ENCODE results near the gene ENAH. TPM values are rescaled to one million over a fixed set of nuclear protein-coding genes. Genes with fewer than 3 reads are reported as not detected.

ENAH gene
- polyA plus RNA-seq, 4 donors: 71.9 to 137 (median 109) TPM

- no peak for DNase-seq (ENCODE audit: low read depth in 4 of 4, low spot score in 3 of 4)
Measured at GRCh38 chr1:225610539-225610938, 42.4 kb downstream of the ENAH start.

DNA sequence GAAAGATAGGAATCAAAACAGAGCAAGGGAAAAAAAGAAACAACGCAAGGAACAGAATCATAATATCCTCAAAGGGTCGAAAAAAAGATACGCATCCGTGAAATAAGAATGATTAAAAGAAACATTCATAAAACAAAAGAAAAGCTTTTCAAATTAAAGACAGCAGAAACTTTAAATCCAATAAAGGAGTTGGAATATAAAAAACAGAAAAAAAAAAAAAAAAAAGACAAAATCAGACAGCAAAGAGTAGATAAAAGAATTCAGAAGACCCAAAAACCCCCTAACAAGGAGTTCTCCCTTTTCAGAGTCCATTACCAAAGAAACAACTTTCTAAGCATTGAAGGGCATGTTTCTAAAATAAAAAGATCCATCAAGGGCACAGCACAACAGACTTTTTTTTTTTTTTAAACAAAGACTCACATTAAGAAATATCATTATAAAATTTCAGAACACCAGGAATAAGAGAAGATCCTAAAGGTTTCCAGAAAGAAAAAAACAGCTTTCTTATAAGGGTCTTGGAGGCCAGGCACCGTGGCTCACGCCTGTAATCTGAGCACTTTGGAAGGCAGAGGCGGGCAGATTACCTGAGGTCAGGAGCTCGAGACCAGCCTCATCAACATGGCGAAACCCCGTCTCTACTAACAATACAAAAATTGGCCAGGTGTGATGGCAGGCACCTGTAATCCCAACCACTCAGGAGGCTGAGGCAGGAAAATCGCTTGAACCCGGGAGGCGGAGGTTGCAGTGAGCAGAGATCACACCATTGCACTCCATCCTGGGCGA, 44.7 kb downstream of the ENAH start:
- no peak for DNase-seq (ENCODE audit: low read depth in 4 of 4, low spot score in 3 of 4)

GRCh38 chr1:225607355-225607754, 45.6 kb downstream of the ENAH start:
- DNase-seq (ENCODE audit: low read depth in 4 of 4, low spot score in 3 of 4): no peak

GRCh38 chr1:225603538-225604354, 49.2 kb downstream of the ENAH start:
- DNase-seq (ENCODE audit: low read depth in 4 of 4, low spot score in 3 of 4): no peak

- DNase-seq (ENCODE audit: low read depth in 4 of 4, low spot score in 3 of 4): no peak
Measured at GRCh38 chr1:225602590-225603206, 50.2 kb downstream of the ENAH start.

- no peak for DNase-seq (ENCODE audit: low read depth in 4 of 4, low spot score in 3 of 4)
Measured at GRCh38 chr1:225601902-225602589, 50.9 kb downstream of the ENAH start.

- no peak for DNase-seq (ENCODE audit: low read depth in 4 of 4, low spot score in 3 of 4)
Measured at GRCh38 chr1:225598847-225599246, 54.1 kb downstream of the ENAH start.

DNA sequence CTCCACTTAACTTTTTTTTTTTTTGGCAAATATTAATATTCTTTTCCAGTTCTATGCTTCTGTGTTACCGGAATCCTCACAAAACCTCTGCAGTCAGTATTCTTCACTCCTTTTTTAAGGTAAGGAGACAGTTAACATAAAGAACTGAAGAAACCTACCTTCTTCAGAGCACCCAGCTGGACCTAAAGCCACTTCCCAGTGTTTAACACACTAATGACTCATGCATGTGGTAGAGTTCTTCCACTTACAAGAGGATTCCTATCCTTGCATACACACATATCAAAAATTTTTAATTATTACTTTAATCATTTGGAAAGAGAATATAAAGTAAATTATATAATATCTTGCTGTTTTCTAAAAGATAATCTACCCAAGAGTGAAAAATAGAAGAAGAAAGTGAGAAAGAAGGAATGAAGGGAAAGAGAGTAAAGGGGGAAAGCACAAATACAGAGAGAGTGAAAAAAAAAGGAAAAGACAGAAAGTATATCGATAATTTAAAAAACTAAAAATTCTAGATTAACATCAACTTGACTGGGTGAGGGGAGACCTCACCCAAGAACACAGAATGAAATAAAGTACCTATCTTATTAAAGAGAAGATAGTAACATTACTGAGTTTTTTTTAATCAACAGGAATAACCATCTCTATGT, 54.9 kb downstream of the ENAH start:
- no peak for DNase-seq (ENCODE audit: low read depth in 4 of 4, low spot score in 3 of 4)

- DNase-seq (ENCODE audit: low read depth in 4 of 4, low spot score in 3 of 4): no peak
Measured at GRCh38 chr1:225596736-225597135, 56.2 kb downstream of the ENAH start.

GRCh38 chr1:225595974-225596551, 56.9 kb downstream of the ENAH start:
- DNase-seq (ENCODE audit: low read depth in 4 of 4, low spot score in 3 of 4): no peak

GRCh38 chr1:225595452-225595851, 57.5 kb downstream of the ENAH start:
- no peak for DNase-seq (ENCODE audit: low read depth in 4 of 4, low spot score in 3 of 4)

DNA sequence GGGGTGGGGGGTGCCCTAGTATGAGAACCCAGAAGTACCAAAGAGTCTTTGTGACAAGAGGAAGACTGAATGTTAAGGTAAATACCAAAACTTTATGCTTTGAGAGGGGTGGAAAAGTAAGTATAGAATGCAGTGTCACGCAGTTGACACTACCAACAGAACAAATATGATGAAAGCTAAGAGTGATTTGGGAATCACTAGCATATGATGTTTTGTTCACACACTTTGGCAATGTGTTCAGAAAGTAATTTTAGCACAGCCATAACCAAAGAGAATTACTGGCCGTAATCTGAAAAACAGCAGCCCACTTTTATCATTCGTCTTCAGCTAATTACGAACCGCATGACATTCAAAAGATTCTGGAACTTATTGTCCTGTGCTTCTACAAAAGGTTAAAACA, 59.5 kb downstream of the ENAH start:
- no peak for DNase-seq (ENCODE audit: low read depth in 4 of 4, low spot score in 3 of 4)

GRCh38 chr1:225592362-225593025, 60.4 kb downstream of the ENAH start:
- no peak for DNase-seq (ENCODE audit: low read depth in 4 of 4, low spot score in 3 of 4)

DNA sequence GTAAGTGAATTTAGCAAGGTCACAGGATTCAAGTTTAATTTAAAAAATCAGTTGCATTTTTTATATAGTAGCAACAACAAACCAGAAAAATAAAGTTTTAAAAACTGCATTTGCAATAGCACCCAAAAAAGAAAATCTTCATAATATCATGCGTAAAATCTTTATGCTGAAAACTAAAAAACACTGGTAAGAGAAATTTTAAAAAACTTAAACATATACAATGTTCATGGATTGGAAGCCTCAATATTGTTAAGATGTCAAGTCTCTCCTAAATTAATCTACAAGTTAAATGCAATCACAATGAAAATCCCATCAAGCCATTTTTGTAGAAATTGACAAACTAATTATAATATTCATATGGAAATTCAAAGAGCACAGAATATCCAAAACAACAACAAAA, 65.6 kb downstream of the ENAH start:
- no peak for DNase-seq (ENCODE audit: low read depth in 4 of 4, low spot score in 3 of 4)

- DNase-seq (ENCODE audit: low read depth in 4 of 4, low spot score in 3 of 4): no peak
Measured at GRCh38 chr1:225581186-225581585, 71.7 kb downstream of the ENAH start.

DNA sequence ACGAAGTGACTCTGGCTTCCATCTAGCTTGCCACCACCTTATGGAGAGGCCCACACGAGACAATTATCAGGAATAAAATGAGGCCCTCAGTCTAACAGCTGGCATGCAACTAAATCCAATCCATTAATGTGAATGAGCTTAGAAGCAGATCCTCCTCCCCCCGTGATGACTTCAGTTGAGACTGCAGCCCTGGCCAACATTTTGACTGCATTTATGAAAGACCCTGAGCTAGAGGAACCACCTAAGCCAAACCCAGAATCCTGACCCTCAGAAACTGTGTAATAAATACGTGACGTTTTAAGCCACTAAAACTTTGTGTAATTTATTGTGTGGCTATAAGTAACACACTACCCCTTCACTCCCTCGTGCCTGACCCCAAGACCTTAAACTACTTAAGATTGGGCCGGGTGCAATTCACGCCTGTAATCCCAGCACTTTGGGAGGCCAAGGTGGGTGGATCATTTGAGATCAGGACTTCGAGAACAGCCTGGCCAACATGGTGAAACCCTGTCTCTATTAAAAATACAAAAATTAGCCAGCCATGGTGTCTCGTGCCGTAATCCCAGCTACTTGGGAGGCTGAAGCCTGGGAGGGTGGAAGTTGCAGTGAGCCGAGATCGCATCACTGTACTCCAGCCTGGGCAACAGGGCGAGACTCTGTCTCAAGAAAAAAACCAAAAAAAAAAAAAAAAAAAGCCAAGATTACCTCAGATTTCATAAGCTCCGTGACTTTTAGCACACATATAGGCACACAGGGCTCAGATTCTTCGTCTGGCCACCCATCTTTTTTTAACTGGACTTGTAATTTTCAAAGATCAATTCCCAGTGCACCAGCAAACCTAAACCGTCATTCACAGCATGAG, 72.5 kb downstream of the ENAH start:
- DNase-seq (ENCODE audit: low read depth in 4 of 4, low spot score in 3 of 4): no peak

DNA sequence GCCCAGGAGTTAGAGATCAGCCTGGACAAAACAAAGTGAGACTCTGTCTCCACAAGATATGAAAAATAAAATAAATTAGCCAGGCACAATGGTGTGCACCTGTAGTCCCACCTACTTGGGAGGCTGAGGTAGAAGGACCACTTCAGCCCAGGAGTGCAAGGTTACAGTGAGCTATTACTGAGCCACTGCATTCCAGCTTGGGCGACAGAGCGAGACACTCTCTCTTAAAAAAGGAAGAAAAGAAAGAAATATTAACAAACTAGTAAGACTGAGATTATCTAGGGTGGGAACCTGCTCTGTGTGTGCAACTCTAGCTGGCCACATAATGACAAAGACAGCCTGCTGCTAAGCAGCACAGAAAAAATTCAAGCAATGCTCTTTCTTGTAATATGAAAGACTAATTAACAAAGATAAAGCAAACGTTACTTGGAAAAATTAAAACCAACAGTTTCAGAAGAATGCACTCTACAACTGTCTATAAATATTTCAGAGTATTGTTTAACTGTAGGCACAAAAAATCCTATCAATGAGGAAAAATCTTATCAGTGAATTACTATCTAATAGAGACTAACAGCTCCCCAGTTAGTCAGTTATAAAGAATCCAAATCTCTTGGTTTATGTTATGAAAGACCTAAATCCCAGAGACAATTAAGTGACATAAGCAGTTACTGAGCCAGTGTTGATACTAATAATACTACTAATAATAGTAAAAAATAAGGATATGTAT, 74.5 kb downstream of the ENAH start:
- DNase-seq (ENCODE audit: low read depth in 4 of 4, low spot score in 3 of 4): no peak

DNA sequence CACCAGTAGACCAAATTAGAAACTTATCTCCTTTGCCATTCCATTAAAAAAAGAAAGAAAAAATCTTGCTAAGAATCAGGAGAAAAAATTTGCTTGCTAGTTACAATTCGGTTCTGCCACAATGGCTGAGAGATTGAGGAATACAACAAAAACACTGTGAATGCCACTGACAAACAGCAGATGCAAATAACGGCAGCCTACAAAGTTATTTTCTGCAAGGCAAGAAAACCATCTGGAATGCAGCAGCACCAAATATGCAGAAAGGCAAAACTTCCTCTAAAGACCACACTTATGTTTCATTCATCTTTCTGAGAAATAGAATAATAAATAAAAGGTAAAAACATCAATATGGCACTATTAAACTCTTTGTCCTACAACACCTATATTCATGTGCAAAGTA, 75.7 kb downstream of the ENAH start:
- no peak for DNase-seq (ENCODE audit: low read depth in 4 of 4, low spot score in 3 of 4)
